Measurements from ENCODE around the gene MARCHF3. TPM values are rescaled to one million over a fixed set of nuclear protein-coding genes. Genes with fewer than 3 reads are reported as not detected.
"Not testable (repeated sequence)": the region's sequence is repeated elsewhere in the genome, so short reads cannot be mapped to it uniquely, and the experiment has no call there.

The MARCHF3 gene
- total RNA-seq, 1 donor from 2014 or later, result 25.9 TPM

- no peak for DNase-seq (ENCODE audit: extremely low read depth, low read depth, low spot score)
Measured at GRCh38 chr5:127051591-127051990, 21.2 kb upstream of the MARCHF3 start.

- DNase-seq (ENCODE audit: extremely low read depth, low read depth, low spot score), result no peak
Measured at GRCh38 chr5:127046343-127047072, 16.1 kb upstream of the MARCHF3 start.

- DNase-seq (ENCODE audit: extremely low read depth, low read depth, low spot score), result no peak
Measured at GRCh38 chr5:127042593-127042992, 12.2 kb upstream of the MARCHF3 start.

- DNase-seq (ENCODE audit: extremely low read depth, low read depth, low spot score), result no peak
Measured at GRCh38 chr5:127041571-127041970, 11.2 kb upstream of the MARCHF3 start.

- no peak for DNase-seq (ENCODE audit: extremely low read depth, low read depth, low spot score)
Measured at GRCh38 chr5:127040796-127041520, 10.6 kb upstream of the MARCHF3 start.

GRCh38 chr5:127038550-127038949 is 8.2 kb upstream of the MARCHF3 start:
- no peak for DNase-seq (ENCODE audit: extremely low read depth, low read depth, low spot score)

- no peak for DNase-seq (ENCODE audit: extremely low read depth, low read depth, low spot score)
Measured at GRCh38 chr5:127031863-127032232, 1.5 kb upstream of the MARCHF3 start.

- no peak for DNase-seq (ENCODE audit: extremely low read depth, low read depth, low spot score)
Measured at GRCh38 chr5:127031147-127031862, 947 bp upstream of the MARCHF3 start.

- no peak for DNase-seq (ENCODE audit: extremely low read depth, low read depth, low spot score)
Measured at GRCh38 chr5:127029581-127030258, 638 bp downstream of the MARCHF3 start.

- no peak for DNase-seq (ENCODE audit: extremely low read depth, low read depth, low spot score)
Measured at GRCh38 chr5:127028822-127029457, 1.4 kb downstream of the MARCHF3 start.

- DNase-seq (ENCODE audit: extremely low read depth, low read depth, low spot score), result no peak
Measured at GRCh38 chr5:127027539-127027938, 2.8 kb downstream of the MARCHF3 start.

- DNase-seq (ENCODE audit: extremely low read depth, low read depth, low spot score), result no peak
Measured at GRCh38 chr5:127026166-127026565, 4.2 kb downstream of the MARCHF3 start.

- no peak for DNase-seq (ENCODE audit: extremely low read depth, low read depth, low spot score)
Measured at GRCh38 chr5:127025467-127025866, 4.9 kb downstream of the MARCHF3 start.

- no peak for DNase-seq (ENCODE audit: extremely low read depth, low read depth, low spot score)
Measured at GRCh38 chr5:127024821-127025220, 5.5 kb downstream of the MARCHF3 start.

GRCh38 chr5:127023552-127024191 is 6.7 kb downstream of the MARCHF3 start:
- not testable (repeated sequence) for DNase-seq (ENCODE audit: extremely low read depth, low read depth, low spot score)

GRCh38 chr5:127022846-127023245 is 7.5 kb downstream of the MARCHF3 start:
- no peak for DNase-seq (ENCODE audit: extremely low read depth, low read depth, low spot score)

- DNase-seq (ENCODE audit: extremely low read depth, low read depth, low spot score), result no peak
Measured at GRCh38 chr5:127019928-127020327, 10.4 kb downstream of the MARCHF3 start.

- not testable (repeated sequence) for DNase-seq (ENCODE audit: extremely low read depth, low read depth, low spot score)
Measured at GRCh38 chr5:127016722-127017121, 13.6 kb downstream of the MARCHF3 start.

GRCh38 chr5:127015716-127016115 is 14.6 kb downstream of the MARCHF3 start:
- DNase-seq (ENCODE audit: extremely low read depth, low read depth, low spot score), result no peak

GRCh38 chr5:127014573-127014972 is 15.8 kb downstream of the MARCHF3 start:
- DNase-seq (ENCODE audit: extremely low read depth, low read depth, low spot score), result no peak

All from glomerular endothelial cell (primary cell).